GM12878 (cell line): ENCODE results near the gene HVCN1. TPM values are rescaled to one million over a fixed set of nuclear protein-coding genes. Genes with fewer than 3 reads are reported as not detected.

Experiments
- ATAC-seq: fragments of 200-7000 bp; cut with Tn5 transposase; 3 replicates; pipeline ENCODE4 v1.9.1; 2020; ENCODE audit warnings: mild to moderate bottlenecking, moderate library complexity
- BruUV-seq: library from RNA; stranded (reverse); fragments of 400-500 nt; replicated peaks from 2 replicates; lab custom pipeline; 2021; lab: Mats Ljungman, UMichigan
- CTCF ChIA-PET: fragments of 300-600 bp; sonication (Branson Sonifier 250); formaldehyde crosslinking; extraction: SDS; loops from one replicate; lab custom pipeline; 2021; ENCODE audit warnings: inconsistent platforms; lab: Yijun Ruan, JAX
- POLR2A ChIA-PET: fragments of 350-600 bp; formaldehyde crosslinking; extraction: SDS; loops from one replicate; lab custom pipeline; 2021; ENCODE audit warnings: inconsistent platforms; lab: Charles Lee
- RAD21 ChIA-PET: fragments of 300-600 bp; sonication (Branson Sonifier 250); formaldehyde crosslinking; loops from one replicate; lab custom pipeline; 2023; ENCODE audit warnings: antibody characterized with exemption; ENCODE audit not compliant: unreplicated experiment; lab: Charles Lee
- SMC1A ChIA-PET: fragments of 300-600 bp; sonication (Branson Sonifier 250); formaldehyde crosslinking; loops from one replicate; lab custom pipeline; 2023; ENCODE audit not compliant: unreplicated experiment, uncharacterized antibody; lab: Charles Lee
- DNase-seq: peaks from one replicate; pipeline ENCODE4 v3.0.0-alpha.2; 2011; ENCODE audit warnings: low read depth, low spot score
- FAIRE-seq: peaks from 3 replicates; lab custom pipeline; 2011; peaks lifted over from hg19 to GRCh38; lab: Jason Lieb, UNC
- H2AFZ ChIP-seq: 2 replicates; pipeline ENCODE4 v1.6.0; 2011; ENCODE audit warnings: low read depth, low read length, control low read depth; ENCODE audit not compliant: control insufficient read depth
- H3K27ac ChIP-seq: 2 replicates; pipeline ENCODE4 v1.5.1; 2011; ENCODE audit warnings: control low read depth; ENCODE audit not compliant: control insufficient read depth, insufficient read depth
- H3K27me3 ChIP-seq, 2 experiments: replicated peaks in 1 of 2; 2 replicates each; pipeline versions ENCODE4 v1.6.0 to v1.6.1; 2011; ENCODE audit warnings: low read length in 1 of 2; ENCODE audit not compliant: control insufficient read depth in 2 of 2, insufficient read depth in 2 of 2
- H3K36me3 ChIP-seq, 2 experiments: 2 replicates each; pipeline ENCODE4 v1.5.1; 2011; ENCODE audit warnings: low read length in 1 of 2; ENCODE audit not compliant: control insufficient read depth in 2 of 2, insufficient read depth in 2 of 2
- H3K4me1 ChIP-seq: 2 replicates; pipeline ENCODE4 v1.6.1; 2011; ENCODE audit warnings: mild to moderate bottlenecking, low read length, moderate library complexity, mixed read lengths; ENCODE audit not compliant: control insufficient read depth, insufficient read depth
- H3K4me2 ChIP-seq: 2 replicates; pipeline ENCODE4 v1.6.0; 2011; ENCODE audit warnings: control low read depth; ENCODE audit not compliant: control insufficient read depth, insufficient read depth
- H3K4me3 ChIP-seq: fragments of 200-600 bp; sonication (generic); 2 replicates; pipeline ENCODE4 v1.5.1; 2016
- H3K79me2 ChIP-seq: 2 replicates; pipeline ENCODE4 v1.6.0; 2011; ENCODE audit warnings: low read length; ENCODE audit not compliant: control insufficient read depth, insufficient read depth
- H3K9ac ChIP-seq: 2 replicates; pipeline ENCODE4 v1.8.0; 2011; ENCODE audit warnings: low read length, control low read depth, mixed read lengths; ENCODE audit not compliant: control insufficient read depth, insufficient read depth
- H3K9me3 ChIP-seq: replicated peaks from 3 replicates; pipeline ENCODE4 v1.5.1; 2011; ENCODE audit warnings: mild to moderate bottlenecking, low read length; ENCODE audit not compliant: control insufficient read depth, insufficient read depth
- H4K20me1 ChIP-seq: 2 replicates; pipeline ENCODE4 v1.6.0; 2011; ENCODE audit not compliant: control insufficient read depth, insufficient read depth
- CEBPB ChIP-seq, 2 experiments: fragments of 150-350 bp in 1 of 2; IDR thresholded peaks; 2 replicates each; pipeline ENCODE4 v1.6.1; 2012 to 2014; ENCODE audit warnings: low read depth in 2 of 2, low read length in 2 of 2, borderline replicate concordance in 1 of 2, inconsistent platforms in 1 of 2
- CHD2 ChIP-seq: IDR thresholded peaks from 2 replicates; pipeline ENCODE4 v1.6.1; 2011; ENCODE audit warnings: low read depth, low read length, improper control_type of control experiment, borderline replicate concordance
- IKZF1 ChIP-seq: fragments of 450-650 bp; conservative IDR thresholded peaks from 2 replicates; pipeline ENCODE4 v1.6.1; 2017; ENCODE audit warnings: antibody characterized with exemption, mild to moderate bottlenecking
- NFYA ChIP-seq: IDR thresholded peaks from 2 replicates; pipeline ENCODE4 v1.6.1; 2011; ENCODE audit warnings: low read depth, mild to moderate bottlenecking, low read length, improper control_type of control experiment, borderline replicate concordance
- NR2C1 ChIP-seq: fragments of 450-650 bp; IDR thresholded peaks from 2 replicates; pipeline ENCODE4 v1.6.1; 2017; ENCODE audit warnings: antibody characterized with exemption, mild to moderate bottlenecking, moderate library complexity
- PAX5 ChIP-seq: IDR thresholded peaks from 2 replicates; pipeline ENCODE4 v1.6.1; 2011; ENCODE audit warnings: low read depth, low read length, borderline replicate concordance
- PML ChIP-seq: IDR thresholded peaks from 2 replicates; pipeline ENCODE4 v1.6.1; 2012; ENCODE audit warnings: low read length, inconsistent platforms
- RFX5 ChIP-seq: IDR thresholded peaks from 2 replicates; pipeline ENCODE4 v1.6.1; 2011; ENCODE audit warnings: low read depth, low read length, improper control_type of control experiment
- RUNX3 ChIP-seq: IDR thresholded peaks from 2 replicates; pipeline ENCODE4 v1.6.1; 2012; ENCODE audit warnings: low read length, inconsistent platforms
- SRF ChIP-seq, 2 experiments: IDR thresholded peaks; 2 replicates each; pipeline ENCODE4 v1.6.1; 2011; ENCODE audit warnings: low read depth in 2 of 2, low read length in 2 of 2, mild to moderate bottlenecking in 1 of 2, moderate library complexity in 1 of 2
- TCF7 ChIP-seq: IDR thresholded peaks from 2 replicates; pipeline ENCODE4 v1.6.1; 2014; ENCODE audit warnings: antibody characterized with exemption, borderline replicate concordance
- USF1 ChIP-seq: IDR thresholded peaks from 2 replicates; pipeline ENCODE4 v1.6.1; 2011; ENCODE audit warnings: borderline replicate concordance, low read depth, mild to moderate bottlenecking, moderate library complexity, mixed read lengths, low read length; ENCODE audit not compliant: insufficient read depth; ENCODE audit errors: extremely low read length
- ZBTB33 ChIP-seq: fragments of 450-650 bp; IDR thresholded peaks from 2 replicates; pipeline ENCODE4 v1.6.1; 2017; ENCODE audit warnings: mild to moderate bottlenecking
- ZNF384 ChIP-seq: IDR thresholded peaks from 2 replicates; pipeline ENCODE4 v1.6.1; 2012; ENCODE audit warnings: low read depth, mild to moderate bottlenecking, low read length, improper control_type of control experiment, borderline replicate concordance
- WGBS: methylation state at CpG from one replicate; pipeline ENCODE4 v1.1.6; 2016; ENCODE audit warnings: low lambda C conversion rate; ENCODE audit not compliant: insufficient replicate concordance, insufficient coverage; ENCODE audit errors: missing lambda C conversion rate; 5-methylcytosine and 5-hydroxymethylcytosine counted together
- in situ Hi-C: fragments of 300-500 bp; cut with MboI; formaldehyde crosslinking; loops from 9 replicates; pipeline ENCODE4 v1.14.3; 2018; ENCODE audit warnings: mixed read lengths
- intact Hi-C: fragments of 100-400 bp; cut with micrococcal nuclease; formaldehyde crosslinking; loops from one replicate; pipeline ENCODE4 v1.14.2; 2022; ENCODE audit not compliant: unreplicated experiment
- polyA plus RNA-seq, 11 experiments: library from polyadenylated mRNA; depleted of rRNA in 4 of 11; unstranded in 6 of 11; stranded (reverse) in 5 of 11; fragments of >200 nt; fragmentation: Nextera tagmentation in 4 of 11; fragmentation: Illumina TruSeq in 1 of 11; extraction: Ambion mirVana in 4 of 11; extraction: Trizol in 1 of 11; gene quantifications; 1 replicate in 1 of 11; 2 replicates in 10 of 11; pipeline versions ENCODE4 v1.2.1 to v1.2.3, GENCODE V29; 2011 to 2016; ENCODE audit warnings: inconsistent platforms in 2 of 11, missing spikeins in 2 of 11, low read depth in 1 of 11
- total RNA-seq, 4 experiments: library from RNA; depleted of rRNA in 3 of 4; stranded (reverse); fragments of >200 nt in 3 of 4; fragmentation: Illumina TruSeq in 1 of 4; extraction: Trizol in 1 of 4; gene quantifications; 2 replicates each; pipeline versions ENCODE4 v1.2.1 to v1.2.3, GENCODE V29; 2013 to 2021

The HVCN1 gene
- total and polyA plus RNA-seq, 10 of the 15 experiments (the other 5 are each of a cell fraction or from before 2014, with no cell fraction given), result 27.8 to 181 (median 103) TPM

GRCh38 chr12:110638796-110639195 lies 50.1 kb downstream of the HVCN1 start:
- ChIA-PET SMC1A (interaction anchor here (0.6 to 11.3 kb wide), 7 partner anchors 19 to 107 kb away, joined by 3 to 70 read pairs (median 3); no protein-coding TSS in a partner anchor), POLR2A (interaction anchor here (0.5 to 3.4 kb wide), 7 partner anchors 19 to 53 kb away, joined by 3 to 11 read pairs (median 4); no protein-coding TSS in a partner anchor), CTCF (interaction anchor here (0.7 to 1.9 kb wide), 5 partner anchors 11 to 257 kb away, joined by 3 to 10 read pairs (median 3); no protein-coding TSS in a partner anchor), RAD21 (interaction anchor here (0.6 to 1.3 kb wide), 6 partner anchors 11 to 37 kb away, joined by 3 to 4 read pairs (median 3); no protein-coding TSS in a partner anchor)
- Histone ChIP-seq H4K20me1 (no peaks in the 10 kb centered on the region), H3K4me2 (no peak overlapping the region), H3K4me1 (peaks cover 68% of the 10 kb centered on the region), H3K27me3 (no peaks in the 10 kb centered on the region), H3K4me3 (no peak overlapping the region), H3K9me3 (no peaks in the 10 kb centered on the region), H3K27ac (no peak overlapping the region), H2AFZ (no peak overlapping the region), H3K79me2 (no peaks in the 10 kb centered on the region; the same call in 1 of the 2 replicates), H3K36me3 (no peaks in the 10 kb centered on the region), H3K9ac (no peak overlapping the region)
- no peak for DNase-seq
- WGBS, result 96% methylated on average over 5 of the region's 5 CpGs
- ATAC-seq, result no peak
- BruUV-seq, result no TSS peak
- in situ Hi-C loops (no loop called here), intact Hi-C loops (no loop called here)
- no peak for TF ChIP-seq CEBPB (IDR thresholded peaks at IDR 0.05; ENCODE audit: borderline replicate concordance in 1 of 2, low read depth in 2 of 2, low read length in 2 of 2)
- no peak for TF ChIP-seq ZBTB33
- no peak for TF ChIP-seq SRF (IDR thresholded peaks at IDR 0.05; ENCODE audit: low read depth in 2 of 2, low read length in 2 of 2)
- TF ChIP-seq USF1, result no peak
- TF ChIP-seq RUNX3, result no peak
- TF ChIP-seq PML, result no peak
- TF ChIP-seq ZNF384, result no peak
- no peak for TF ChIP-seq CHD2
- TF ChIP-seq NR2C1, result no peak
- no peak for TF ChIP-seq PAX5
- TF ChIP-seq IKZF1, result no peak
- no peak for TF ChIP-seq TCF7
- TF ChIP-seq RFX5, result no peak
- no peak for TF ChIP-seq NFYA
- FAIRE-seq, result no peak
